SU-DHL-6 (cell line): ENCODE measurements around the gene PRKCZ.

Experiments used
- H2AFZ ChIP-seq: fragments of 200-600 bp; sonication (generic); 2 replicates; pipeline ENCODE4 v1.6.1; 2014; ENCODE audit warnings: low read depth, mild to moderate bottlenecking, moderate library complexity, mixed read lengths, antibody characterized with exemption, low read length; ENCODE audit not compliant: severe bottlenecking
- H3F3A ChIP-seq: fragments of 200-600 bp; shearing (Covaris generic); 2 replicates; pipeline ENCODE4 v1.6.0; 2016; ENCODE audit warnings: antibody characterized with exemption, mild to moderate bottlenecking; ENCODE audit not compliant: insufficient read depth
- H3K27ac ChIP-seq: fragments of 200-600 bp; sonication (generic); 2 replicates; pipeline ENCODE4 v1.5.1; 2016; ENCODE audit warnings: low read depth, mild to moderate bottlenecking, low read length, moderate library complexity, mixed read lengths
- H3K27me3 ChIP-seq: fragments of 200-600 bp; sonication (generic), shearing (Covaris generic); 2 replicates; pipeline ENCODE4 v1.6.0; 2014; ENCODE audit warnings: mild to moderate bottlenecking, low read length
- H3K36me3 ChIP-seq: fragments of 200-600 bp; sonication (generic); 2 replicates; pipeline ENCODE4 v1.6.1; 2014; ENCODE audit warnings: mild to moderate bottlenecking, low read length, mixed read lengths
- H3K4me2 ChIP-seq: fragments of 300-600, 200-600 bp; shearing (Covaris generic), sonication (generic); 2 replicates; pipeline ENCODE4 v1.6.0; 2014; ENCODE audit warnings: low read length, low read depth, mild to moderate bottlenecking; ENCODE audit not compliant: poor library complexity, severe bottlenecking
- H3K4me3 ChIP-seq: fragments of 200-600 bp; sonication (generic); 2 replicates; pipeline ENCODE4 v1.5.1; 2014; ENCODE audit warnings: antibody characterized with exemption, low read length, mild to moderate bottlenecking, mixed read lengths; ENCODE audit not compliant: insufficient read depth, poor library complexity, severe bottlenecking
- H3K79me2 ChIP-seq: fragments of 200-600 bp; sonication (generic); 2 replicates; pipeline ENCODE4 v1.6.1; 2014; ENCODE audit warnings: mild to moderate bottlenecking, low read length, moderate library complexity; ENCODE audit not compliant: insufficient read depth
- H3K9ac ChIP-seq: fragments of 200-600 bp; sonication (generic); 2 replicates; pipeline ENCODE4 v1.7.0; 2014; ENCODE audit warnings: mild to moderate bottlenecking, low read length
- H3K9me2 ChIP-seq: fragments of 200-600 bp; sonication (generic); replicated peaks from 2 replicates; pipeline ENCODE4 v1.6.1; 2014; ENCODE audit warnings: low read length; ENCODE audit not compliant: insufficient read depth
- H3K9me3 ChIP-seq: fragments of 200-600 bp; sonication (generic); 2 replicates; pipeline ENCODE4 v1.6.1; 2014; ENCODE audit warnings: low read length, mixed read lengths; ENCODE audit not compliant: insufficient read depth
- H4K20me1 ChIP-seq: fragments of 200-600 bp; sonication (generic); 2 replicates; pipeline ENCODE4 v1.6.1; 2014; ENCODE audit warnings: low read depth, mild to moderate bottlenecking, antibody characterized with exemption, low read length, moderate library complexity, mixed read lengths
- CTCF ChIP-seq: fragments of 200-600 bp; sonication (generic); IDR thresholded peaks from one replicate; pipeline ENCODE4 v1.5.1; 2017; ENCODE audit warnings: antibody characterized with exemption, mild to moderate bottlenecking, low read length, moderate library complexity; ENCODE audit not compliant: insufficient read depth, poor library complexity, severe bottlenecking
- EZH2phosphoT487 ChIP-seq: fragments of 200-600 bp; sonication (generic), shearing (Covaris generic); conservative IDR thresholded peaks from 2 replicates; pipeline ENCODE4 v1.6.1; 2018; ENCODE audit warnings: mild to moderate bottlenecking, antibody characterized with exemption, low read length, moderate library complexity, mixed read lengths

The PRKCZ gene

GRCh38 chr1:2101946-2102345 lies 51.7 kb downstream of the PRKCZ start:
- Histone ChIP-seq H3K4me3 (no peak overlapping the region), H3F3A (no peaks in the 10 kb centered on the region), H2AFZ (no peak overlapping the region), H3K9ac (no peak overlapping the region), H3K9me3 (no peaks in the 10 kb centered on the region), H3K79me2 (no peaks in the 10 kb centered on the region), H3K27me3 (no peaks in the 10 kb centered on the region), H3K36me3 (no peaks in the 10 kb centered on the region), H3K9me2 (no peaks in the 10 kb centered on the region), H4K20me1 (no peaks in the 10 kb centered on the region), H3K4me2 (no peak overlapping the region), H3K27ac (no peak overlapping the region)
- no peak for TF ChIP-seq CTCF
- no peak for TF ChIP-seq EZH2phosphoT487

GRCh38 chr1:2102753-2103152 lies 52.5 kb downstream of the PRKCZ start:
- Histone ChIP-seq H2AFZ (no peak overlapping the region), H3K27me3 (no peaks in the 10 kb centered on the region), H3K27ac (no peak overlapping the region), H3K4me3 (no peak overlapping the region), H4K20me1 (no peaks in the 10 kb centered on the region), H3K9ac (no peak overlapping the region), H3K79me2 (no peaks in the 10 kb centered on the region), H3F3A (no peaks in the 10 kb centered on the region), H3K9me3 (no peaks in the 10 kb centered on the region), H3K9me2 (no peaks in the 10 kb centered on the region), H3K4me2 (no peak overlapping the region), H3K36me3 (no peaks in the 10 kb centered on the region)
- TF ChIP-seq CTCF, result no peak
- no peak for TF ChIP-seq EZH2phosphoT487

- H4K20me1 ChIP-seq, result no peaks in the 10 kb centered on the region
- no peaks in the 10 kb centered on the region for H3K9me2 ChIP-seq
- H3K27ac ChIP-seq, result no peak overlapping the region
- TF ChIP-seq EZH2phosphoT487 (no peak), CTCF (no peak)
- no peak overlapping the region for H3K9ac ChIP-seq
- no peak overlapping the region for H3K4me3 ChIP-seq
- H3K27me3 ChIP-seq, result no peaks in the 10 kb centered on the region
- no peak overlapping the region for H2AFZ ChIP-seq
- no peaks in the 10 kb centered on the region for H3K79me2 ChIP-seq
- H3F3A ChIP-seq, result no peaks in the 10 kb centered on the region
- H3K36me3 ChIP-seq, result no peaks in the 10 kb centered on the region
- H3K4me2 ChIP-seq, result no peak overlapping the region
- H3K9me3 ChIP-seq, result no peaks in the 10 kb centered on the region
Measured at GRCh38 chr1:2103266-2103900, 53.2 kb downstream of the PRKCZ start.
